Suprapubic skin (tissue), 4 donors: Measurements from ENCODE around the gene SHC4.
"Not testable (repeated sequence)": the region's sequence is repeated elsewhere in the genome, so short reads cannot be mapped to it uniquely, and the experiment has no call there.

ENCODE experiments used
- CTCF ChIP-seq, 2 donors: fragments of 200-600 bp in 1 of 2; fragments of 450-650 bp in 1 of 2; sonication (generic) in 1 of 2; IDR thresholded peaks; one replicate each; pipeline ENCODE4 v1.5.1; 2016 to 2019; ENCODE audit warnings: antibody characterized with exemption in 2 of 2, mild to moderate bottlenecking in 1 of 2, moderate library complexity in 1 of 2
- POLR2A ChIP-seq, 2 donors: fragments of 450-650 bp; IDR thresholded peaks; one replicate each; pipeline ENCODE4 v1.6.1; 2017; ENCODE audit warnings: antibody characterized with exemption in 2 of 2, mild to moderate bottlenecking in 2 of 2, moderate library complexity in 2 of 2
- POLR2AphosphoS5 ChIP-seq, 3 donors: sonication (generic); formaldehyde crosslinking; IDR thresholded peaks; one replicate each; pipeline ENCODE4 v1.6.1; 2017; ENCODE audit warnings: antibody characterized with exemption in 3 of 3

DNA sequence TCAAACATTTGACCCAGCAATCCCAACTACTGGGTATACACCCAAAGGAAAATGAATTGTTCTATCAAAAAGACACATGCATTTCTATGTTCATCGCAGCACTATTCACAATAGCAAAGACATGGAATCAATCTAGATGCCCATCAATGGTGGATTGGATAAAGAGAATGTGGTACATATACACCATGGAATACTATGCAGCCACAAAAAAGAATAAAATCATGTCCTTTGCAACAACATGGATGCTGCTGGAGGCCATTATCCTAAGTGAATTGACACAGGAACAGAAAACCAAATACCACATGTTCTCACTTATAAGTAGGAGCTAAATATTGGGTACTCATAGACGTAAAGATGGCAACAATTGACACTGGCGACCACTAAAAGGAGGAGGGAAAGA, 109.3 kb downstream of the SHC4 start:
- TF ChIP-seq CTCF, POLR2A, POLR2AphosphoS5 (IDR thresholded peaks at IDR 0.05): not testable (repeated sequence)
